ENCODE results near the gene ANKLE1. TPM values are rescaled to one million over a fixed set of nuclear protein-coding genes. Genes with fewer than 3 reads are reported as not detected.

Gene ANKLE1
- total and polyA plus RNA-seq, 2 experiments from 2014 or later = 9.1 to 20.2 TPM

GRCh38 chr19:17309965-17310461 lies 28.3 kb downstream of the ANKLE1 start:
- no peaks in the 10 kb centered on the region; the same call in 1 of the 3 replicates for H3K9me3 Mint-ChIP-seq
- H4K20me1 ChIP-seq (replicated peaks; ENCODE audit: insufficient read depth) = peaks cover 16% of the 10 kb centered on the region
- peaks cover 28% of the 10 kb centered on the region for H3K36me3 Mint-ChIP-seq (ENCODE audit: low read depth)
- ATAC-seq = no peak
- peaks cover 4% of the 10 kb centered on the region; the same call in 1 of the 2 replicates for H3K36me3 ChIP-seq (ENCODE audit: insufficient read depth)
- no peaks in the 10 kb centered on the region for H3K27me3 ChIP-seq (ENCODE audit: insufficient read depth)
- H3K4me1 ChIP-seq (ENCODE audit: insufficient read depth) = peaks cover 19% of the 10 kb centered on the region
- peak; percentile 73 for TF ChIP-seq CREB1 (CRISPR knock-in tag; IDR thresholded peaks at IDR 0.05; ENCODE audit: low read depth)
- no peak for TF ChIP-seq ZNF331 (CRISPR knock-in tag; IDR thresholded peaks at IDR 0.05; ENCODE audit: low read depth)
- DNase-seq (ENCODE audit: low spot score) = no peak
- peaks cover 35% of the 10 kb centered on the region for H3K79me2 ChIP-seq (replicated peaks; ENCODE audit: insufficient read depth)
- H3K4me3 ChIP-seq = peak overlapping the region; percentile 94
- H3K27ac Mint-ChIP-seq = peak overlapping the region; percentile 97
- H2AFZ ChIP-seq = no peak overlapping the region; the same call in 1 of the 2 replicates
- peaks cover 22% of the 10 kb centered on the region for H3K4me1 Mint-ChIP-seq
- H3K4me3 Mint-ChIP-seq = peak overlapping the region; percentile 96
- peaks cover 23% of the 10 kb centered on the region for H3K27me3 Mint-ChIP-seq (ENCODE audit: insufficient read depth, low read depth, poor library complexity)
- H3K27ac ChIP-seq (ENCODE audit: low read depth) = peak overlapping the region; percentile 91
- no peaks in the 10 kb centered on the region for H3K9me2 ChIP-seq (ENCODE audit: insufficient read depth)
- peaks cover 26% of the 10 kb centered on the region for H3F3A ChIP-seq (replicated peaks; ENCODE audit: low read depth)
- H3K4me2 ChIP-seq = peak overlapping the region; percentile 99

- Histone ChIP-seq H3K4me3 (no peak overlapping the region), H3K27ac (ENCODE audit: low read depth) (no peak overlapping the region), H3K79me2 (replicated peaks; ENCODE audit: insufficient read depth) (peaks cover 32% of the 10 kb centered on the region), H3K27me3 (ENCODE audit: insufficient read depth) (no peaks in the 10 kb centered on the region), H3K36me3 (ENCODE audit: insufficient read depth) (peaks cover 10% of the 10 kb centered on the region; the same call in 1 of the 2 replicates), H2AFZ (no peak overlapping the region), H3K4me1 (ENCODE audit: insufficient read depth) (peaks cover 16% of the 10 kb centered on the region), H4K20me1 (replicated peaks; ENCODE audit: insufficient read depth) (peaks cover 16% of the 10 kb centered on the region), H3K4me2 (no peak overlapping the region), H3K9me2 (ENCODE audit: insufficient read depth) (no peaks in the 10 kb centered on the region), H3F3A (replicated peaks; ENCODE audit: low read depth) (peaks cover 16% of the 10 kb centered on the region)
- Mint-ChIP-seq H3K4me1 (peaks cover 16% of the 10 kb centered on the region), H3K36me3 (ENCODE audit: low read depth) (peaks cover 37% of the 10 kb centered on the region), H3K27me3 (ENCODE audit: insufficient read depth, low read depth, poor library complexity) (peaks cover 20% of the 10 kb centered on the region), H3K9me3 (no peaks in the 10 kb centered on the region; the same call in 2 of the 3 replicates), H3K27ac (0 out of 2 replicates have a peak overlapping the region, but pooled peaks have one; percentile 28), H3K4me3 (peak overlapping the region; percentile 56)
- ATAC-seq (no peak), DNase-seq (ENCODE audit: low spot score) (no peak)
- TF ChIP-seq POLR2AphosphoS5 (IDR thresholded peaks at IDR 0.05; ENCODE audit: low read depth) (no peak), CREB1 (CRISPR knock-in tag; IDR thresholded peaks at IDR 0.05; ENCODE audit: low read depth) (no peak), STAT1 (IDR thresholded peaks at IDR 0.05; ENCODE audit: unreplicated experiment) (no peak), REST (IDR thresholded peaks at IDR 0.05; ENCODE audit: unreplicated experiment) (no peak), EZH2phosphoT487 (IDR thresholded peaks at IDR 0.05; ENCODE audit: unreplicated experiment) (no peak), ETS1 (IDR thresholded peaks at IDR 0.05) (no peak), NANOG (IDR thresholded peaks at IDR 0.05; ENCODE audit: borderline replicate concordance) (no peak), CTCF (conservative IDR thresholded peaks at IDR 0.05; ENCODE audit: low read depth in 2 of 2) (no peak), EZH2 (IDR thresholded peaks at IDR 0.05; ENCODE audit: low read depth, unreplicated experiment) (no peak), ZNF114 (CRISPR knock-in tag; IDR thresholded peaks at IDR 0.05) (no peak), JUNB (IDR thresholded peaks at IDR 0.05; ENCODE audit: unreplicated experiment) (no peak)
These were observed 29.9 kb downstream of the ANKLE1 start for GRCh38 chr19:17311455-17312188.

All from GM23338 (cell line).